K562 (cell line): ENCODE data around the gene MSMO1. TPM values are rescaled to one million over a fixed set of nuclear protein-coding genes. Genes with fewer than 3 reads are reported as not detected.

Experiments
- ATAC-seq: fragments of 200-7000 bp; cut with Tn5 transposase; 3 replicates; pipeline ENCODE4 v1.9.1; 2020; ENCODE audit warnings: moderate library complexity
- BruUV-seq: library from RNA; stranded (reverse); fragments of 400-500 nt; replicated peaks from 2 replicates; lab custom pipeline; 2021; lab: Mats Ljungman, UMichigan
- CTCF ChIA-PET: fragments of 300-600 bp; formaldehyde crosslinking; extraction: SDS; loops from one replicate; lab custom pipeline; 2021; ENCODE audit warnings: low intra/inter-chr PET ratio; lab: Yijun Ruan, JAX
- POLR2A ChIA-PET: fragments of 300-600, 350-650 bp; sonication (Branson Sonifier 250); formaldehyde crosslinking; extraction: SDS; loops from one replicate; lab custom pipeline; 2021; ENCODE audit warnings: antibody characterized with exemption, inconsistent platforms; lab: Yijun Ruan, JAX
- DNase-seq, 4 experiments: peaks; one replicate each; pipeline versions ENCODE4 v3.0.0 to v3.0.0-alpha.2; 2011 to 2018; ENCODE audit warnings: low spot score in 3 of 4, mixed read lengths in 3 of 4; ENCODE audit errors: extremely low read depth in 1 of 4
- FAIRE-seq: peaks from 2 replicates; lab custom pipeline; 2011; peaks lifted over from hg19 to GRCh38; lab: Jason Lieb, UNC
- H2AFZ ChIP-seq: 2 replicates; pipeline ENCODE4 v1.6.0; 2011; ENCODE audit warnings: low read depth, low read length, control low read depth, inconsistent platforms
- H3K27ac ChIP-seq: fragments of 200-600 bp; 3 replicates; pipeline ENCODE4 v1.8.0; 2011; ENCODE audit warnings: low read depth, mild to moderate bottlenecking, control low read depth, inconsistent platforms, low read length, moderate library complexity, mixed read lengths; ENCODE audit errors: extremely low read depth
- H3K27me3 ChIP-seq, 2 experiments: fragments of 300-600 bp in 1 of 2; 2 replicates in 1 of 2; 3 replicates in 1 of 2; pipeline versions ENCODE4 v1.6.0 to v1.8.0; 2011; ENCODE audit warnings: inconsistent platforms in 2 of 2, low read length in 2 of 2, mild to moderate bottlenecking in 1 of 2, mixed read lengths in 1 of 2, moderate library complexity in 1 of 2; ENCODE audit not compliant: control insufficient read depth in 2 of 2, insufficient read depth in 2 of 2
- H3K36me3 ChIP-seq: fragments of 300-600 bp; 3 replicates; pipeline ENCODE4 v1.8.0; 2011; ENCODE audit warnings: mild to moderate bottlenecking, low read length, inconsistent platforms; ENCODE audit not compliant: control insufficient read depth, insufficient read depth
- H3K4me1 ChIP-seq, 2 experiments: fragments of 200-600 bp in 1 of 2; replicated peaks in 1 of 2; 2 replicates in 1 of 2; 3 replicates in 1 of 2; pipeline versions ENCODE4 v1.5.1 to v1.8.0; 2011; ENCODE audit warnings: inconsistent platforms in 2 of 2, low read length in 2 of 2, mild to moderate bottlenecking in 1 of 2, mixed read lengths in 1 of 2, moderate library complexity in 1 of 2; ENCODE audit not compliant: control insufficient read depth in 2 of 2, insufficient read depth in 2 of 2
- H3K4me2 ChIP-seq: 2 replicates; pipeline ENCODE4 v1.6.1; 2011; ENCODE audit warnings: low read length, control low read depth, inconsistent platforms, mixed read lengths; ENCODE audit not compliant: insufficient read depth
- H3K4me3 ChIP-seq: fragments of 200-600 bp; sonication (generic), shearing (Covaris generic); 2 replicates; pipeline ENCODE4 v1.5.1; 2016; ENCODE audit warnings: control low read depth, inconsistent platforms
- H3K79me2 ChIP-seq: fragments of 200-600 bp; 3 replicates; pipeline ENCODE4 v1.8.0; 2011; ENCODE audit warnings: low read length, inconsistent platforms; ENCODE audit not compliant: control insufficient read depth, insufficient read depth
- H3K9ac ChIP-seq, 2 experiments: 2 replicates each; pipeline versions ENCODE4 v1.6.0 to v1.6.1; 2011; ENCODE audit warnings: low read depth in 2 of 2, low read length in 2 of 2, control low read depth in 1 of 2, inconsistent platforms in 1 of 2, mild to moderate bottlenecking in 1 of 2, mixed read lengths in 1 of 2; ENCODE audit not compliant: insufficient read depth in 1 of 2
- H3K9me1 ChIP-seq: one replicate; pipeline ENCODE4 v1.6.0; 2011; ENCODE audit warnings: inconsistent platforms, mild to moderate bottlenecking, low read length, moderate library complexity; ENCODE audit not compliant: control insufficient read depth, insufficient read depth
- H3K9me3 ChIP-seq: replicated peaks from 2 replicates; pipeline ENCODE4 v1.5.1; 2011; ENCODE audit warnings: low read depth, low read length, inconsistent platforms; ENCODE audit not compliant: control insufficient read depth, insufficient read depth
- H4K20me1 ChIP-seq: replicated peaks from 2 replicates; pipeline ENCODE4 v1.6.1; 2011; ENCODE audit warnings: low read length, inconsistent platforms, mixed read lengths; ENCODE audit not compliant: control insufficient read depth, insufficient read depth
- CTCF ChIP-seq, 3 experiments: IDR thresholded peaks in 2 of 3; conservative IDR thresholded peaks in 1 of 3; 2 replicates each; pipeline ENCODE4 v1.5.1; 2011 to 2012; ENCODE audit warnings: low read length in 3 of 3, mild to moderate bottlenecking in 3 of 3, control low read depth in 2 of 3, improper control_type of control experiment in 1 of 3, inconsistent platforms in 1 of 3, low read depth in 1 of 3, mixed read lengths in 1 of 3, moderate library complexity in 1 of 3; ENCODE audit not compliant: insufficient read depth in 2 of 3
- EHMT2 ChIP-seq: fragments of 450-650 bp; IDR thresholded peaks from 2 replicates; pipeline ENCODE4 v1.6.1; 2018; ENCODE audit warnings: antibody characterized with exemption
- SRSF9 ChIP-seq: fragments of 200-400 bp; formaldehyde crosslinking; IDR thresholded peaks from 2 replicates; pipeline ENCODE4 v1.6.1; 2017; ENCODE audit warnings: low read depth, low read length, borderline replicate concordance
- ZNF133 ChIP-seq: fragments of 250-450 bp; sonication (Bioruptor Pico); IDR thresholded peaks from 2 replicates; pipeline ENCODE4 v1.4.0; 2020; ENCODE audit warnings: mild to moderate bottlenecking
- ZNF764 ChIP-seq: fragments of 250-450 bp; sonication (Bioruptor Pico); IDR thresholded peaks from 2 replicates; pipeline ENCODE4 v1.4.0; 2020; ENCODE audit warnings: low read depth, mild to moderate bottlenecking, moderate library complexity
- WGBS: fragments of 100-300 bp; shearing (Covaris generic); methylation state at CpG from one replicate; pipeline ENCODE4 v1.1.6; 2016; ENCODE audit warnings: low coverage, mixed read lengths; ENCODE audit not compliant: insufficient coverage; ENCODE audit errors: missing lambda C conversion rate; 5-methylcytosine and 5-hydroxymethylcytosine counted together
- in situ Hi-C: fragments of 300-500 bp; cut with MboI; formaldehyde crosslinking; loops from 4 replicates; pipeline ENCODE4 v1.15.0; 2018; ENCODE audit warnings: inconsistent platforms, mixed read lengths
- intact Hi-C: fragments of 100-400 bp; cut with micrococcal nuclease; formaldehyde crosslinking; loops from 2 replicates; pipeline ENCODE4 v1.14.2; 2022
- polyA plus RNA-seq, 8 experiments: library from polyadenylated mRNA; depleted of rRNA in 4 of 8; stranded (reverse) in 5 of 8; unstranded in 3 of 8; fragments of >200 nt; fragmentation: Nextera tagmentation in 2 of 8; fragmentation: Illumina TruSeq in 1 of 8; extraction: Ambion mirVana in 2 of 8; extraction: Trizol in 1 of 8; gene quantifications; 2 replicates each; pipeline versions ENCODE4 v1.2.1 to v1.2.3, GENCODE V29; 2011 to 2014; ENCODE audit warnings: inconsistent platforms in 1 of 8, missing spikeins in 1 of 8
- total RNA-seq, 7 experiments: library from RNA; depleted of rRNA in 6 of 7; stranded (reverse); fragments of >200 nt in 6 of 7; fragmentation: Illumina TruSeq in 2 of 7; extraction: Trizol in 2 of 7; gene quantifications; 2 replicates each; pipeline versions ENCODE4 v1.2.1 to v1.2.3, GENCODE V29; 2011 to 2021; ENCODE audit warnings: low replicate concordance in 1 of 7

The MSMO1 gene
- total and polyA plus RNA-seq, 9 of the 15 experiments (the other 6 are each of a cell fraction or from before 2014, with no cell fraction given): 32.0 to 172 (median 63.5) TPM

GRCh38 chr4:165319509-165319908, 8.0 kb upstream of the MSMO1 start:
- 72% methylated on average over 5 of the region's 5 CpGs for WGBS
- no peaks in the 10 kb centered on the region for H3K27me3 ChIP-seq
- BruUV-seq: no TSS peak
- ChIA-PET CTCF (no interaction called here), POLR2A (interaction anchor here (0.7 kb wide), 1 partner anchor 18 kb away, joined by 3 read pairs; no protein-coding TSS in a partner anchor)
- DNase-seq (no peak), ATAC-seq (no peak), FAIRE-seq (no peak)
- H3K4me3 ChIP-seq: no peak overlapping the region
- no peaks in the 10 kb centered on the region for H3K9me3 ChIP-seq
- no peaks in the 10 kb centered on the region for H3K79me2 ChIP-seq
- intact Hi-C loops: no loop called here
- H3K27ac ChIP-seq: no peak overlapping the region
- no peak overlapping the region for H3K9ac ChIP-seq
- no peak for TF ChIP-seq ZNF133 (CRISPR knock-in tag)
- in situ Hi-C loops: no loop called here
- peaks cover 0 to 13% of the 10 kb centered on the region in 2 experiments; a peak in 2 of 5 replicates for H3K4me1 ChIP-seq
- H3K4me2 ChIP-seq: no peak overlapping the region
- no peaks in the 10 kb centered on the region for H4K20me1 ChIP-seq
- H3K36me3 ChIP-seq: no peaks in the 10 kb centered on the region
- H3K9me1 ChIP-seq: no peaks in the 10 kb centered on the region
- no peak overlapping the region for H2AFZ ChIP-seq

- H3K9me1 ChIP-seq: no peaks in the 10 kb centered on the region
- TF ChIP-seq SRSF9: no peak
- TF ChIP-seq EHMT2: peak; percentile 75
- peak in 2 of 3 experiments; percentile 16; a peak in 1 of 6 replicates for TF ChIP-seq CTCF (IDR thresholded peaks at IDR 0.05 in 2 of 3, conservative IDR thresholded peaks at IDR 0.05 in 1 of 3; ENCODE audit: insufficient read depth in 2 of 3, low read depth in 1 of 3, low read length in 3 of 3)
- peak; percentile 90 for TF ChIP-seq ZNF764 (CRISPR knock-in tag)
- TF ChIP-seq, all 486 proteins: peak for 3
- intact Hi-C loops (no loop called here), in situ Hi-C loops (no loop called here)
- Histone ChIP-seq H3K36me3 (no peaks in the 10 kb centered on the region; the same call in 2 of the 3 replicates), H3K9ac (no peak overlapping the region), H3K27me3 (no peaks in the 10 kb centered on the region), H3K4me3 (no peak overlapping the region), H3K9me3 (no peaks in the 10 kb centered on the region), H3K4me2 (no peak overlapping the region), H3K4me1 (peaks cover 0 to 28% of the 10 kb centered on the region in 2 experiments; a peak in 2 of 5 replicates), H3K79me2 (peaks cover 29% of the 10 kb centered on the region), H2AFZ (peak overlapping the region; percentile 52; the same call in 1 of the 2 replicates), H4K20me1 (peaks cover 8% of the 10 kb centered on the region; the same call in 1 of the 2 replicates), H3K27ac (peak overlapping the region; percentile 27; the same call in 1 of the 3 replicates)
- WGBS: 54% methylated on average over 7 of the region's 7 CpGs
- ChIA-PET POLR2A (no interaction called here), CTCF (no interaction called here)
- ATAC-seq (no peak), FAIRE-seq (no peak), DNase-seq (no peak)
- no TSS peak for BruUV-seq
Observed at GRCh38 chr4:165324236-165324917, 3.1 kb upstream of the MSMO1 start.
